Head of caudate nucleus (tissue), 42 donors: Measurements from ENCODE around the gene RAP1GAP2.
A peak's percentile ranks its signal among the peaks of the same experiment; 100 is the strongest.
"Not testable (repeated sequence)": the region's sequence is repeated elsewhere in the genome, so short reads cannot be mapped to it uniquely, and the experiment has no call there.

Experiments used
- DNase-seq, 42 donors: peaks; one replicate each; pipeline versions ENCODE4 v3.0.0 to v3.0.0-alpha.2; 2020 to 2021; ENCODE audit warnings: mixed read lengths in 7 of 42
- intact Hi-C: fragments of 100-400 bp; cut with DNase I; formaldehyde crosslinking; loops from one replicate; pipeline ENCODE4 v1.15.0; 2022

RAP1GAP2 gene

GRCh38 chr17:2869604-2870003, 73.4 kb downstream of the RAP1GAP2 start:
- intact Hi-C loops: no loop called here
- DNase-seq: no peak

DNA sequence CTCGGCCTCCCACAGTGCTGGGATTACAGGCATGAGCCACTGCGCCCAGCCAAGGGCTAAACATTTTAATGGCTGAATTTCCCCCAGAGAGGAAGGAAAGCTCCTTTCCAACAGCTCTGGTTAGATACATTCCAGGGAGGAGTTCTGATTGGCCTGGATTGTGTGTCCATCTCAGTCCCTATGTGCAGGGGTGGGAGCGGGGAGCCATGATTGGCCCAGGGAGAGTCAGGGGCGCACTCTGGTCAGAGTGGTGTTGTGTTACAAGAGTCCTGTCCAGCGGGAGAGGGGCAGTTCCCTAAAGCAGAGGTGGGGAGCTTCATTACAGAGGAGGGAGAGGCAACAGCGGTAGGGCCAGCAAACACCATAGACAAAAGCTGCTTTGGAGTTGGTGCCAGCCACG, 75.0 kb downstream of the RAP1GAP2 start:
- intact Hi-C loops: no loop called here
- no peak for DNase-seq

DNA sequence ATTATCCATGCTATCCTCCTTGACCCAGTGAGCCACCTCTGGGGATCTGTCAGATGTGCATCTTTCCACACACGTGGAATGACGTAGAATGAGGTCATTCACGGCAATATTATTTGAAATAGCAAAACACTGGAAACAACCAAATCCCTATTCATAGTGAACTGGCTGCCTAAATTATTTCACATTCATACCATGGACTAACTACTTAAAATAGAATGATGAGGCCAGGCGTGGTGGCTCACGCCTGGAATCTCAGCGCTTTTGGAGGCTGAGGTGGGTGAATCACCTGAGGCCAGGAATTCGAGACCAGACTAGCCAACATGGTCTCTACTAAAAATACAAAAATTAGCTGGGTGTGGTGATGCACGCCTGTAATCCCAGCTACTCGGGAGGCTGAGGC, 75.5 kb downstream of the RAP1GAP2 start:
- no peak for DNase-seq
- intact Hi-C loops: no loop called here

- no peak for DNase-seq
- intact Hi-C loops: no loop called here
Observed at GRCh38 chr17:2872282-2872681, 76.0 kb downstream of the RAP1GAP2 start.

GRCh38 chr17:2874189-2874686, 78.0 kb downstream of the RAP1GAP2 start:
- DNase-seq: no peak
- intact Hi-C loops: no loop called here

- DNase-seq: no peak
- intact Hi-C loops: no loop called here
Observed at GRCh38 chr17:2875608-2876007, 79.4 kb downstream of the RAP1GAP2 start.

DNA sequence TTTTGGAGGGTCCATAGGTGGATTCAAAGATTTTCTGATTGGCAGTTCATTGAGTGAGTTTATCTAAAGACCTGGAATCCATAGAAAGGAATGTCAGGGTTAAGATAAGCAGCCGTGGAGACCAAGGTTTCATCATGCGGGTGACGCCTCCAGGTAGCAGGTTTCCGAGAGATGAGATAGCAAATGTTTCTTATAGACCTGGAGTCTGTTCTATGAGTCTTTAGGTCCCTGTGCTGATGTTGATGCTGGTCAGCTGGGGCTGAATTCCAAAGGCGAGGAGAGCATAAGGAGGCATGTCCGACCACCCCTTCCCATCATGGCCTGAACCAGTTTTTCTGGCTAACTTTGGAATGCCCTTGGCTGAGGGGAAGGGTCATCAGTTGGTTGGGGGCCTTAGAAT, 80.2 kb downstream of the RAP1GAP2 start:
- DNase-seq: no peak
- intact Hi-C loops: no loop called here

- intact Hi-C loops: no loop called here
- DNase-seq: no peak
Observed at GRCh38 chr17:2878751-2879254, 82.6 kb downstream of the RAP1GAP2 start.

DNA sequence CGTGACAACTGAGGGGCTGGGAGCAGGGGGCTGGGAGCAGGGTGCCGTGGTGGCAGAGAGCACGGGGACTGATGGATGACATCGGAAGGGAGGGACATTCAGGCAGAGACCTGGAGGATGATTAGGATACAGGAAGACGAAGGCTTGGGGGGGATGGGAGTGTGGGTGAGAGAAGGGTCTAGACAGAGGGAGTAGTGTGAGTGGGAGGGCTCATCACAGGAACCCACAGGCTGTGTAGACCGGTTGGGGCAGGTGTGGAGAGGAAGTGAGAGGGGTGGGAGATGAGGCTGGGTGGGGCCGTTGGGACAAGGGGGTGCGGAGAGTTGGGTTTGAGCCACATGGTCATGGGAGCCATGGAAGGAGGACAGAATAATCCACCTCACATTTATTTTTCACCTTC, 83.8 kb downstream of the RAP1GAP2 start:
- intact Hi-C loops: no loop called here
- DNase-seq: no peak

DNA sequence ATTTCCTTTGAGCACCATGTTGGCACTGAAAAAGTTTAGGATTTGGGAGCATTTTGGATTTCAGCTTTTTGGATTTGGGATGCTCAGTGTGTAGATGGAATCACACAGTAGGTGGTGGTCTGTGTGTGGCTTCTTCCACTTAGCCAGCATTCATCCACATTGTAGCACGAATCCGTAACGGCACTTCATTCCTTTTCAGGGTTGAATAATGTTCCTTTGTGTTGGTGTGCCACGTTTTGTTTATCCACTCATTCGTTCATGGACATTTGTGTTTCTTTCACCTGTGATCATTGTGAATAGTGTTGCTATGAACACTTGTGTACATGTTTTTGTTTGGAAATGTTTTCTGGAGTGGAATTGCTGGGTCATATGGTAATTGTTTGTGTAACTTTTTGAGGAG, 85.1 kb downstream of the RAP1GAP2 start:
- intact Hi-C loops: no loop called here
- DNase-seq: no peak

DNA sequence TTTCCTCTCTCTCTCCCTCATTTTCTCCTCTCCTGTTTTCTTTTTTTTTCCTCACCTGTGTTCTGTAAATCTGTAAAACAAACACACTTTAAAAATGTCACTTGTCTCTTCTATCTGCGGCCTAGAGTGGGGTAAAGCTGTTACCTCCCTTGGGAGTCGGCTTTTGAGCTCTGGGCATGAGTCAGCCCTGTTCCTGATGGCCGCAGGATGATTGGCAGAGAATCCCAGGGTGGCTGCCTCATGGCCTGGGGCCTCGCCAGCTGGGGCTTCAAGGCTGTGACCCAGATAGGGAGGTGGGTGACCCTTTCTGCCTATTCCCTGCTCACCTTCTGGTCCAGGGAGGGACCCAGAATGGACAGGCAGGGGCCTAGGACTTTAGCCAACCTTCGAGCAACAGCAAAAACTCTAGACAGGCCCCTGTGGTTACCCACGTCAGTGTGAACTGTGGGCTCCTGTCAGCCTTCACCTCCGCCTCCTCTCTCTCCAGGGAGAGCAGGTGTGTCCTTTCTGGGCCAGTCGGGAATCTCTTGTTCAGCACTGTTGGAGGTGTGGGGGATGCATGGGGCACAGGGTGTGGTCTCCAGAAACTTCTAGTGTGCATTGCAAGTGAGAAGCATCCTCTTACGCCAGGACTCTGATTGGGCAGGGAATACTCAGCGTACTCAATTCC, 87.4 kb downstream of the RAP1GAP2 start:
- DNase-seq: no peak
- intact Hi-C loops: no loop called here

- no peak for DNase-seq
- intact Hi-C loops: no loop called here
Observed at GRCh38 chr17:2885733-2886132, 89.5 kb downstream of the RAP1GAP2 start.

- intact Hi-C loops: no loop called here
- no peak for DNase-seq
Observed at GRCh38 chr17:2888326-2888725, 92.1 kb downstream of the RAP1GAP2 start.

GRCh38 chr17:2889256-2889655, 93.0 kb downstream of the RAP1GAP2 start:
- no peak for DNase-seq
- intact Hi-C loops: no loop called here

- intact Hi-C loops, DNase-seq: not testable (repeated sequence)
Observed at GRCh38 chr17:2890778-2891177, 94.5 kb downstream of the RAP1GAP2 start.

DNA sequence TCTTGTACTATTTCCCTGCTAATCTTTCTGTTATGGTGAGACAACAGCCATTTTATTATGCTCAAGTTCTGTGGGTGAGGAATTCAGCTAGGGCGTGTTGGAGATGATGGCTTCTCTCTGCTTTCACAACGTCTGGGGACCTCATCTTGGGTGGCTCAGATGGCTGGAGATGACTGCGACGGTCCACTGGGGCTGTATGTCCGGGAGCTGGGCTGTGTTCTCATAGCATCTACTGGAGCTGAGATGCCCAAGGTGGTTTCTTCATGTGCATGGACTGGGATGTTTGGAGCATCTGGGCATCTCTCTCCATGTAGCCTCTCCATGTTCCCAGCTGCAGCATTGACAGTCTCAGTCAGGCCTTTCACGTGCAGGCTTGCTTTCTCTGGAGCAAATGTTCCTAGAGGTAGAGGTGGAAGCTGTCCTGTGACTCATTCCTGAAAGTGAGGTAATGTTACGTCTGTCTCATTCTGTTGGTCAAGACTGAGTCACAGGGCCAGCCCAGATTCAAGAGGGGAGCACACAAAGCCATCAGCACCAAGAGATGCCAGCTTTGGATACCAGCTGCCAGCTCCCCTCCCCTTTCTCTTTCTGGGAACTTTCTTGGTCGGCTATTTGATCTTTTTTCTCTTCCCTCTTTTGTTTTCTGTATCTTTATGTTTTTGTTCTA, 96.2 kb downstream of the RAP1GAP2 start:
- intact Hi-C loops: no loop called here
- peak in 6 of 42 donors; percentile 14 to 68 (median 28) for DNase-seq

- intact Hi-C loops: no loop called here
- DNase-seq: peak in 40 of 42 donors; percentile 4 to 74 (median 42)
Observed at GRCh38 chr17:2893422-2893914, 97.2 kb downstream of the RAP1GAP2 start.

DNA sequence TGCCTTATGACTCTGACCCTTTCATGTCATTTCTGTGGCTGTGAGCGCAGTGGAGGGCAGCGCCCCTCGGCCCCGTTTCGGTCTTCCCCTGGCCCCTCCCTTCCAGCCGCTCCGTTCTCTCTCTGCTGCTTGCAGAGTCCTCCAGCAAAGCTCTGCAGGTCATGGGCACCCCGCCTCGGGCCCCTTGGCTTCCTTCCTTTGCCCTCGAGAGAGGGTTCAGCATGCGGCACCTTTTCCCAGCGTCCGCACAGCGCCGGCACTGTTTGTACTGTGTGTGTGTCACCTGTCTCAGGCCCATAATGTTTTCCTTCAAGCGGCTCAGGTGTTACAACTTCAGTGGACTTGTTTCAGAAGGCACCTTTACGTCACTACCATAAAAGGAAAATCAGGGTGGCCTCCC, 98.5 kb downstream of the RAP1GAP2 start:
- intact Hi-C loops: no loop called here
- no peak for DNase-seq

DNA sequence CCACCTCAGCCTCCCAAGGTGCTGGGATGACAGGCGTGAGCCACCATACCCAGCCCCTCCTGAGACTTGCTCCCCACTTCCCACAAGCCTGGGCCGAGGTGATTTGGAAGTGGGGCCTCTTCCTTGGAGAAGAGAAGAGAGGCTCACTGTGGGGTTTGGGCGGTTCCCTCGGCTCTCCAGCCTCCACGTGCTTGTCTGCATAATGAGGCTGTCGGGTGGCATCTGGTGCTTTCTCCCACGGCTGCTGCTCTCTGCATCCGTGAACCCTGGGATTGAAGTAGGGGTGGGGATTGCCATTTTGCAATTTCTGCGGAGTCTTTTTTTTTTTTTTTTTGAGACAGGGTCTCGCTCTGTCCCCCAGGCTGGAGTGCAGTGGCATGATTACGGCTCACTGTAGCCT, 101.4 kb downstream of the RAP1GAP2 start:
- DNase-seq: no peak
- intact Hi-C loops: no loop called here

GRCh38 chr17:2898255-2898926, 102.2 kb downstream of the RAP1GAP2 start:
- no peak for DNase-seq
- intact Hi-C loops: no loop called here
